ENCODE data around the gene MAVS.

GRCh38 chr20:3836132-3836531 lies 10.5 kb upstream of the MAVS start:
- no peak for TF ChIP-seq EZH2 (optimal IDR thresholded peaks at IDR 0.05; ENCODE audit: low read depth, low read length)
- no peak for TF ChIP-seq CTCF (IDR thresholded peaks at IDR 0.05; ENCODE audit: low read length)
